ENCODE data around the gene SLC36A3. TPM values are rescaled to one million over a fixed set of nuclear protein-coding genes. Genes with fewer than 3 reads are reported as not detected.

SLC36A3 gene
- total RNA-seq, 2 experiments from 2014 or later = not detected

DNA sequence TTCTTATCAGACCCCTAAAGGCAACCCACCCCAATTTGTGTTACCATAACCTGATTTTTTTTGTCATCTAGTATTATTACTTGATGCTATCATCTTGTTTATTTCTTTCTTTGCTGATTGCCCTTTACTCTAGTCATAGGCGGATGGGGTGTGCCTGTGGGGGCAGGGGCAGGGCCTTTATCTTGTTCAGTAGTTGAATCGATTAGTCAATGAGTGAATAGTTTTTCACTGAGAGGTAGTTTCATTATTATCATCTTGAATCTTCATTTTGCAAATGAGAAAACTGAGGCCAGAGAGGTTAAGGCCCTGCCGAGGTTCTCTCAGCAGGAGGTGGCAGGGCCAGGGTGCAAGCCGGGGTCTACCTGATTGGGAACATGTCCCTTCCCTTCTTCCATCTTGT, 60.0 kb downstream of the SLC36A3 start:
- no peaks in the 10 kb centered on the region for H3K9me2 ChIP-seq (ENCODE audit: insufficient read depth, low read length)
- no peaks in the 10 kb centered on the region for H4K20me1 ChIP-seq (ENCODE audit: insufficient read depth, low read length)
- no peak overlapping the region for H3K4me2 ChIP-seq (ENCODE audit: low read length)
- BruUV-seq (replicated peaks) = no TSS peak
- H3K79me2 ChIP-seq (ENCODE audit: insufficient read depth, low read depth, low read length) = no peaks in the 10 kb centered on the region
- no peak overlapping the region for H3K4me3 ChIP-seq (ENCODE audit: low read depth, low read length, poor library complexity, severe bottlenecking)
- H3K9me3 ChIP-seq (ENCODE audit: low read length) = no peaks in the 10 kb centered on the region
- DNase-seq (ENCODE audit: low spot score) = no peak
- no peak overlapping the region; the same call in 1 of the 2 replicates for H2AFZ ChIP-seq (ENCODE audit: low read length)
- H3K36me3 ChIP-seq (ENCODE audit: insufficient read depth, low read length) = no peaks in the 10 kb centered on the region
- no peak for TF ChIP-seq EZH2phosphoT487 (IDR thresholded peaks at IDR 0.05; ENCODE audit: borderline replicate concordance, low read depth, low read length)
- TF ChIP-seq, protein P1, sequence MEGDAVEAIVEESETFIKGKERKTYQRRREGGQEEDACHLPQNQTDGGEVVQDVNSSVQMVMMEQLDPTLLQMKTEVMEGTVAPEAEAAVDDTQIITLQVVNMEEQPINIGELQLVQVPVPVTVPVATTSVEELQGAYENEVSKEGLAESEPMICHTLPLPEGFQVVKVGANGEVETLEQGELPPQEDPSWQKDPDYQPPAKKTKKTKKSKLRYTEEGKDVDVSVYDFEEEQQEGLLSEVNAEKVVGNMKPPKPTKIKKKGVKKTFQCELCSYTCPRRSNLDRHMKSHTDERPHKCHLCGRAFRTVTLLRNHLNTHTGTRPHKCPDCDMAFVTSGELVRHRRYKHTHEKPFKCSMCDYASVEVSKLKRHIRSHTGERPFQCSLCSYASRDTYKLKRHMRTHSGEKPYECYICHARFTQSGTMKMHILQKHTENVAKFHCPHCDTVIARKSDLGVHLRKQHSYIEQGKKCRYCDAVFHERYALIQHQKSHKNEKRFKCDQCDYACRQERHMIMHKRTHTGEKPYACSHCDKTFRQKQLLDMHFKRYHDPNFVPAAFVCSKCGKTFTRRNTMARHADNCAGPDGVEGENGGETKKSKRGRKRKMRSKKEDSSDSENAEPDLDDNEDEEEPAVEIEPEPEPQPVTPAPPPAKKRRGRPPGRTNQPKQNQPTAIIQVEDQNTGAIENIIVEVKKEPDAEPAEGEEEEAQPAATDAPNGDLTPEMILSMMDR (conservative IDR thresholded peaks at IDR 0.05; ENCODE audit: low read length) = no peak
- no peak overlapping the region for H3K27ac ChIP-seq (ENCODE audit: low read depth, low read length, poor library complexity, severe bottlenecking)
- intact Hi-C loops (cut with micrococcal nuclease; ENCODE audit: unreplicated experiment) = no loop called here
- POLR2A ChIA-PET = interaction anchor here (4.2 kb wide), 1 partner anchor 9 kb away, joined by 49 read pairs; the partner anchor contains the start of gene GM2A
- H3K4me1 ChIP-seq (ENCODE audit: insufficient read depth, low read length, poor library complexity, severe bottlenecking) = peaks cover 52% of the 10 kb centered on the region
- CTCF ChIA-PET (ENCODE audit: unreplicated experiment) = no interaction called here

DNA sequence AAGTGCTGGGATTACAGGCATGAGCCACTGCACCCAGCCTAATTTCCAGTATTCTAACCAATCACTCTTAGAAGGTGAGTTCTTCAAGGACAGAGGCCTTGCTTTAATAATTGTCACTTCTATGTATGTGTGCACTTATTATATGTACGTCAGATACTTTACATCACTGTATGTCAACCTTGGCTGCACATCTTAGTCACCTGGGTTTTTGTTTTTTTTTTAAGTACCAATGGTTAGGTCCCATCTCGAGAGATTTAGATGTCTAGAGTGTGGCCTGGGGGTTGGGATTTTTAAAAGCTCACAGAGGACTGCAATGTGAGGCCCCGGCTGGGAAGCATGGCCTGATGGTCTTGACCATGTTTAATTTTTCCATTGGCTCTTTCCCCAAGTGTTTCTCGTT, 60.4 kb downstream of the SLC36A3 start:
- POLR2A ChIA-PET = interaction anchor here (1.2 to 4.2 kb wide), 2 partner anchors 9 to 29 kb away, joined by 3 to 49 read pairs; partner anchors contain the start of gene GM2A
- H3K4me1 ChIP-seq (ENCODE audit: insufficient read depth, low read length, poor library complexity, severe bottlenecking) = peaks cover 57% of the 10 kb centered on the region

More for the DNA sequence above, 60.4 kb downstream of the SLC36A3 start:
- Histone ChIP-seq H4K20me1 (ENCODE audit: insufficient read depth, low read length) (no peaks in the 10 kb centered on the region), H2AFZ (ENCODE audit: low read length) (no peak overlapping the region; the same call in 1 of the 2 replicates), H3K79me2 (ENCODE audit: insufficient read depth, low read depth, low read length) (no peaks in the 10 kb centered on the region), H3K9me3 (ENCODE audit: low read length) (no peaks in the 10 kb centered on the region), H3K27ac (ENCODE audit: low read depth, low read length, poor library complexity, severe bottlenecking) (no peak overlapping the region), H3K4me2 (ENCODE audit: low read length) (no peak overlapping the region), H3K36me3 (ENCODE audit: insufficient read depth, low read length) (no peaks in the 10 kb centered on the region), H3K4me3 (ENCODE audit: low read depth, low read length, poor library complexity, severe bottlenecking) (no peak overlapping the region), H3K9me2 (ENCODE audit: insufficient read depth, low read length) (no peaks in the 10 kb centered on the region)
- intact Hi-C loops (cut with micrococcal nuclease; ENCODE audit: unreplicated experiment) = no loop called here
- CTCF ChIA-PET (ENCODE audit: unreplicated experiment) = no interaction called here
- BruUV-seq (replicated peaks) = no TSS peak
- DNase-seq (ENCODE audit: low spot score) = no peak
- TF ChIP-seq, protein P1 (conservative IDR thresholded peaks at IDR 0.05; ENCODE audit: low read length) = no peak
- TF ChIP-seq EZH2phosphoT487 (IDR thresholded peaks at IDR 0.05; ENCODE audit: borderline replicate concordance, low read depth, low read length) = no peak

Measured in OCI-LY7 (cell line).